HepG2 (cell line): ENCODE measurements around the gene FUCA2. TPM values are rescaled to one million over a fixed set of nuclear protein-coding genes. Genes with fewer than 3 reads are reported as not detected.
A peak's percentile ranks its signal among the peaks of the same experiment; 100 is the strongest.

Source experiments
- ATAC-seq: fragments of 200-7000 bp; cut with Tn5 transposase; 3 replicates; pipeline ENCODE4 v1.9.1; 2020; ENCODE audit warnings: mild to moderate bottlenecking, moderate library complexity
- BruUV-seq: library from RNA; stranded (reverse); fragments of 400-500 nt; replicated peaks from 2 replicates; lab custom pipeline; 2021; lab: Mats Ljungman, UMichigan
- CTCF ChIA-PET: fragments of 300-600 bp; formaldehyde crosslinking; extraction: SDS; loops from one replicate; lab custom pipeline; 2021; ENCODE audit warnings: low total read pairs, inconsistent platforms, low intra/inter-chr PET ratio; lab: Yijun Ruan, JAX
- POLR2A ChIA-PET: fragments of 350-600 bp; sonication (Branson Sonifier 250); formaldehyde crosslinking; loops from one replicate; lab custom pipeline; 2020; ENCODE audit warnings: antibody characterized with exemption, inconsistent platforms; lab: Yijun Ruan, JAX
- DNase-seq: peaks from one replicate; pipeline ENCODE4 v3.0.0-alpha.2; 2015; ENCODE audit warnings: low spot score
- FAIRE-seq: peaks from 3 replicates; lab custom pipeline; 2011; peaks lifted over from hg19 to GRCh38; lab: Jason Lieb, UNC
- H2AFZ ChIP-seq: one replicate; pipeline ENCODE4 v1.6.1; 2011; ENCODE audit warnings: low read length, inconsistent platforms
- H3K27ac ChIP-seq: fragments of 300-600 bp; 3 replicates; pipeline ENCODE4 v1.8.0; 2011; ENCODE audit warnings: mixed run types, mild to moderate bottlenecking, mixed read lengths, low read length, inconsistent platforms; ENCODE audit not compliant: insufficient read depth; ENCODE audit errors: extremely low read length
- H3K27me3 ChIP-seq, 2 experiments: fragments of 200-600 bp in 1 of 2; 2 replicates in 1 of 2; 3 replicates in 1 of 2; pipeline versions ENCODE4 v1.6.0 to v1.8.0; 2011; ENCODE audit warnings: low read length in 2 of 2, mild to moderate bottlenecking in 2 of 2, moderate library complexity in 2 of 2, inconsistent platforms in 1 of 2; ENCODE audit not compliant: insufficient read depth in 2 of 2, control insufficient read depth in 1 of 2
- H3K36me3 ChIP-seq, 2 experiments: fragments of 200-600 bp in 1 of 2; replicated peaks in 1 of 2; 2 replicates in 1 of 2; 3 replicates in 1 of 2; pipeline versions ENCODE4 v1.5.1 to v1.8.0; 2011; ENCODE audit warnings: low read length in 2 of 2, inconsistent platforms in 1 of 2; ENCODE audit not compliant: insufficient read depth in 2 of 2, control insufficient read depth in 1 of 2
- H3K4me1 ChIP-seq: 2 replicates; pipeline ENCODE4 v1.5.1; 2012; ENCODE audit warnings: low read length, inconsistent platforms; ENCODE audit not compliant: insufficient read depth
- H3K4me2 ChIP-seq: 2 replicates; pipeline ENCODE4 v1.6.0; 2011; ENCODE audit warnings: low read depth, low read length, inconsistent platforms
- H3K4me3 ChIP-seq, 3 experiments: fragments of 200-600 bp in 1 of 3; sonication (generic), shearing (Covaris generic) in 1 of 3; replicated peaks in 1 of 3; 2 replicates each; pipeline ENCODE4 v1.5.1; 2011 to 2016; ENCODE audit warnings: low read length in 3 of 3, inconsistent platforms in 2 of 3, low read depth in 2 of 3, mild to moderate bottlenecking in 2 of 3, control low read depth in 1 of 3, mixed read lengths in 1 of 3; ENCODE audit not compliant: insufficient read depth in 1 of 3
- H3K79me2 ChIP-seq: one replicate; pipeline ENCODE4 v1.6.1; 2011; ENCODE audit warnings: low read length, inconsistent platforms; ENCODE audit not compliant: insufficient read depth
- H3K9ac ChIP-seq: 2 replicates; pipeline ENCODE4 v1.6.0; 2011; ENCODE audit warnings: mild to moderate bottlenecking, low read depth, low read length, inconsistent platforms; ENCODE audit not compliant: insufficient read depth
- H3K9me3 ChIP-seq: 2 replicates; pipeline ENCODE4 v1.5.1; 2012; ENCODE audit warnings: mild to moderate bottlenecking, low read length
- H4K20me1 ChIP-seq: 2 replicates; pipeline ENCODE4 v1.6.0; 2011; ENCODE audit warnings: inconsistent platforms, mild to moderate bottlenecking, low read length, moderate library complexity; ENCODE audit not compliant: insufficient read depth
- GTF2F1 ChIP-seq: fragments of 150-350 bp; IDR thresholded peaks from 2 replicates; pipeline ENCODE4 v1.6.1; 2014; ENCODE audit warnings: low read length
- KLF15 ChIP-seq: sonication (generic); formaldehyde crosslinking; IDR thresholded peaks from 2 replicates; pipeline ENCODE4 v1.8.1; 2023; ENCODE audit warnings: borderline replicate concordance, mild to moderate bottlenecking, inconsistent platforms, missing genetic modification reagents, mixed read lengths
- NR2F1 ChIP-seq, 2 experiments: fragments of 450-650 bp in 1 of 2; formaldehyde crosslinking in 1 of 2; IDR thresholded peaks; 2 replicates each; pipeline versions ENCODE4 v1.5.0 to v1.6.1; 2016 to 2020; ENCODE audit warnings: mild to moderate bottlenecking in 1 of 2, missing compliant biosample characterization in 1 of 2, missing genetic modification reagents in 1 of 2, moderate library complexity in 1 of 2
- TOPORS ChIP-seq: sonication (generic); formaldehyde crosslinking; IDR thresholded peaks from 2 replicates; pipeline ENCODE4 v1.8.0; 2023; ENCODE audit warnings: mild to moderate bottlenecking, missing genetic modification reagents
- ZNF121 ChIP-seq: sonication (generic); formaldehyde crosslinking; IDR thresholded peaks from 2 replicates; pipeline ENCODE4 v1.5.0; 2020; ENCODE audit warnings: mild to moderate bottlenecking, missing genetic modification reagents
- ZNF678 ChIP-seq: sonication (generic); formaldehyde crosslinking; IDR thresholded peaks from 2 replicates; pipeline ENCODE4 v1.4.0; 2020; ENCODE audit warnings: mild to moderate bottlenecking, missing genetic modification reagents
- WGBS: methylation state at CpG from one replicate; pipeline ENCODE4 v1.1.6; 2017; ENCODE audit warnings: low lambda C conversion rate; 5-methylcytosine and 5-hydroxymethylcytosine counted together
- in situ Hi-C: cut with HindIII; loops from 2 replicates; pipeline ENCODE4 v1.10.0; 2017; ENCODE audit warnings: low pct_unique_long_range_greater_than_20kb; ENCODE audit not compliant: extremely low pct_ligation_motif_present
- intact Hi-C: fragments of 100-400 bp; cut with micrococcal nuclease; formaldehyde crosslinking; loops from one replicate; pipeline ENCODE4 v1.10.0; 2022; ENCODE audit not compliant: unreplicated experiment
- polyA plus RNA-seq, 8 experiments: library from polyadenylated mRNA; depleted of rRNA in 3 of 8; stranded (reverse) in 7 of 8; unstranded in 1 of 8; fragments of >200 nt; fragmentation: Illumina TruSeq in 4 of 8; extraction: Trizol in 4 of 8; gene quantifications; 2 replicates each; pipeline versions ENCODE4 v1.2.1 to v1.2.3, GENCODE V29; 2011 to 2016; ENCODE audit warnings: low read depth in 4 of 8, missing spikeins in 1 of 8, mixed read lengths in 1 of 8; ENCODE audit not compliant: insufficient read depth in 1 of 8
- total RNA-seq, 5 experiments: library from RNA; depleted of rRNA; stranded (reverse); fragments of >200 nt; fragmentation: Illumina TruSeq; extraction: Trizol; gene quantifications; 2 replicates each; pipeline ENCODE4 v1.2.3, GENCODE V29; 2016; ENCODE audit warnings: low read depth in 1 of 5
- TF ChIP-seq, protein P1 (sequence below): sonication (generic); formaldehyde crosslinking; IDR thresholded peaks from 2 replicates; pipeline ENCODE4 v1.5.0; 2020; ENCODE audit warnings: mild to moderate bottlenecking, missing genetic modification reagents
- TF ChIP-seq, protein P2 (sequence below): IDR thresholded peaks from 2 replicates; pipeline ENCODE4 v1.6.1; 2012; ENCODE audit warnings: low read depth, low read length, improper control_type of control experiment

Gene FUCA2
- total and polyA plus RNA-seq, 2 of the 13 experiments (the other 11 are each of a cell fraction or from before 2014, with no cell fraction given): 87.4 to 144 TPM

GRCh38 chr6:143549221-143549948, 37.9 kb upstream of the FUCA2 start:
- WGBS: 79% methylated on average over 7 of the region's 7 CpGs
- ChIA-PET CTCF (no interaction called here), POLR2A (interaction anchor here (1.0 to 1.3 kb wide), 2 partner anchors 13 to 38 kb away, joined by 3 read pairs; no protein-coding TSS in a partner anchor)
- ATAC-seq (no peak), FAIRE-seq (no peak), DNase-seq (no peak)
- TF ChIP-seq KLF15 (CRISPR knock-in tag) (no peak), GTF2F1 (no peak), ZNF678 (no peak)
- TF ChIP-seq, protein P1, sequence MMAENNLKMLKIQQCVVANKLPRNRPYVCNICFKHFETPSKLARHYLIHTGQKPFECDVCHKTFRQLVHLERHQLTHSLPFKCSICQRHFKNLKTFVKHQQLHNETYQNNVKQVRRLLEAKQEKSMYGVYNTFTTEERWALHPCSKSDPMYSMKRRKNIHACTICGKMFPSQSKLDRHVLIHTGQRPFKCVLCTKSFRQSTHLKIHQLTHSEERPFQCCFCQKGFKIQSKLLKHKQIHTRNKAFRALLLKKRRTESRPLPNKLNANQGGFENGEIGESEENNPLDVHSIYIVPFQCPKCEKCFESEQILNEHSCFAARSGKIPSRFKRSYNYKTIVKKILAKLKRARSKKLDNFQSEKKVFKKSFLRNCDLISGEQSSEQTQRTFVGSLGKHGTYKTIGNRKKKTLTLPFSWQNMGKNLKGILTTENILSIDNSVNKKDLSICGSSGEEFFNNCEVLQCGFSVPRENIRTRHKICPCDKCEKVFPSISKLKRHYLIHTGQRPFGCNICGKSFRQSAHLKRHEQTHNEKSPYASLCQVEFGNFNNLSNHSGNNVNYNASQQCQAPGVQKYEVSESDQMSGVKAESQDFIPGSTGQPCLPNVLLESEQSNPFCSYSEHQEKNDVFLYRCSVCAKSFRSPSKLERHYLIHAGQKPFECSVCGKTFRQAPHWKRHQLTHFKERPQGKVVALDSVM (CRISPR knock-in tag): no peak
- in situ Hi-C loops (no loop called here), intact Hi-C loops (no loop called here)
- no peaks in the 10 kb centered on the region for H3K79me2 ChIP-seq
- no peak overlapping the region for H3K4me3 ChIP-seq
- no peaks in the 10 kb centered on the region for H4K20me1 ChIP-seq
- no peaks in the 10 kb centered on the region for H3K9me3 ChIP-seq
- no TSS peak for BruUV-seq
- H2AFZ ChIP-seq: no peak overlapping the region
- H3K9ac ChIP-seq: no peak overlapping the region
- H3K4me2 ChIP-seq: no peak overlapping the region
- H3K36me3 ChIP-seq: no peaks in the 10 kb centered on the region
- H3K27me3 ChIP-seq: no peaks in the 10 kb centered on the region
- no peak overlapping the region for H3K27ac ChIP-seq
- H3K4me1 ChIP-seq: peaks cover 21% of the 10 kb centered on the region

DNA sequence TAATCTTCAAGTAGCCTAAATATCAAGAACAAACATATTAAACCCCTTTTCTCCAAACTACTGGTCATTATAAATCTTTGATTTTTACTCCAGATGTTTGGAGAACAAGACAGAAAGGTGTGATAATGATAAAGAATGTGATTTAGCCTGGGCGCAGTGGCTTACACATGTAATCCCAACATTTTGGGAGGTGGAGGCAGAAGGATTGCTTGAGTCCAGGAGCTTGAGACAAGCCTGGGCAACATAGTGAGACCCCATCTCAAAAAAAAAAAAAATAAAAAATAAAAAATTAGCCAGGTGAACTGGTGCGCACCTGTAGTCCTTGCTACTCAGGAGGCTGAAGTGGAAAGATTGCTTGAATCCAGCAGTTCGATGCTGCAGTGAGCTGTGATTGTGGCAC, 35.1 kb upstream of the FUCA2 start:
- 97% methylated on average over 3 of the region's 3 CpGs for WGBS
- CTCF ChIA-PET: no interaction called here

More for the DNA sequence above, 35.1 kb upstream of the FUCA2 start:
- Histone ChIP-seq H3K36me3 (no peaks in the 10 kb centered on the region), H3K79me2 (no peaks in the 10 kb centered on the region), H3K4me1 (peaks cover 34% of the 10 kb centered on the region), H3K4me2 (no peak overlapping the region), H3K4me3 (no peak overlapping the region), H3K27ac (no peak overlapping the region), H3K9me3 (no peaks in the 10 kb centered on the region), H2AFZ (no peak overlapping the region), H3K27me3 (no peaks in the 10 kb centered on the region), H4K20me1 (no peaks in the 10 kb centered on the region), H3K9ac (no peak overlapping the region)
- TF ChIP-seq NR2F1 (CRISPR knock-in tag; IDR thresholded peaks at IDR 0.05) (0 out of 4 replicates have a peak, but pooled peaks of 1 of the 2 experiments have one; percentile 3), ZNF121 (CRISPR knock-in tag) (0 out of 2 replicates have a peak, but pooled peaks have one; percentile 28), TOPORS (CRISPR knock-in tag) (no peak)
- TF ChIP-seq, protein P2, sequence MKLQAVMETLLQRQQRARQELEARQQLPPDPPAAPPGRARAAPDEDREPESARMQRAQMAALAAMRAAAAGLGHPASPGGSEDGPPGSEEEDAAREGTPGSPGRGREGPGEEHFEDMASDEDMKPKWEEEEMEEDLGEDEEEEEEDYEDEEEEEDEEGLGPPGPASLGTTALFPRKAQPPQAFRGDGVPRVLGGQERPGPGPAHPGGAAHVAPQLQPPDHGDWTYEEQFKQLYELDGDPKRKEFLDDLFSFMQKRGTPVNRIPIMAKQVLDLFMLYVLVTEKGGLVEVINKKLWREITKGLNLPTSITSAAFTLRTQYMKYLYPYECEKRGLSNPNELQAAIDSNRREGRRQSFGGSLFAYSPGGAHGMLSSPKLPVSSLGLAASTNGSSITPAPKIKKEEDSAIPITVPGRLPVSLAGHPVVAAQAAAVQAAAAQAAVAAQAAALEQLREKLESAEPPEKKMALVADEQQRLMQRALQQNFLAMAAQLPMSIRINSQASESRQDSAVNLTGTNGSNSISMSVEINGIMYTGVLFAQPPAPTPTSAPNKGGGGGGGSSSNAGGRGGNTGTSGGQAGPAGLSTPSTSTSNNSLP: peak; percentile 3; the same call in 1 of the 2 replicates
- ATAC-seq (no peak), FAIRE-seq (no peak), DNase-seq (no peak)
- intact Hi-C loops: no loop called here
- no TSS peak for BruUV-seq
- POLR2A ChIA-PET: interaction anchor here (1.5 kb wide), 1 partner anchor 11 kb away, joined by 8 read pairs; no protein-coding TSS in a partner anchor
- in situ Hi-C loops: no loop called here
